IMR-90 (cell line): ENCODE results near the gene EXOC3L4. TPM values are rescaled to one million over a fixed set of nuclear protein-coding genes. Genes with fewer than 3 reads are reported as not detected.

Experiments
- ATAC-seq: fragments of 200-7000 bp; cut with Tn5 transposase; 2 replicates; pipeline ENCODE4 v1.9.1; 2020; ENCODE audit warnings: low read depth, mild to moderate bottlenecking, moderate library complexity
- BruUV-seq: library from RNA; stranded (reverse); fragments of 400-500 nt; replicated peaks from 2 replicates; lab custom pipeline; 2021; lab: Mats Ljungman, UMichigan
- CTCF ChIA-PET: fragments of 300-600 bp; formaldehyde crosslinking; extraction: SDS; loops from one replicate; lab custom pipeline; 2021; ENCODE audit warnings: antibody characterized with exemption; lab: Yijun Ruan, JAX
- POLR2A ChIA-PET: fragments of 300-600 bp; sonication (Branson Sonifier 250); formaldehyde crosslinking; loops from one replicate; lab custom pipeline; 2022; ENCODE audit warnings: antibody characterized with exemption; ENCODE audit not compliant: unreplicated experiment; lab: Charles Lee
- DNase-seq: peaks from one replicate; pipeline ENCODE4 v3.0.0; 2013
- H2AFZ ChIP-seq: replicated peaks from 2 replicates; pipeline ENCODE3; 2013; ENCODE audit warnings: low read length, mild to moderate bottlenecking; ENCODE audit not compliant: poor library complexity
- H2AK5ac ChIP-seq: 2 replicates; pipeline ENCODE4 v1.6.1; 2013; ENCODE audit warnings: low read depth, low read length, inconsistent platforms
- H2AK9ac ChIP-seq: replicated peaks from 2 replicates; pipeline ENCODE3; 2013; ENCODE audit warnings: mild to moderate bottlenecking, low read depth, low read length, moderate library complexity; ENCODE audit not compliant: poor library complexity
- H2BK120ac ChIP-seq: 2 replicates; pipeline ENCODE4 v1.6.1; 2013; ENCODE audit warnings: low read depth, low read length, inconsistent platforms
- H2BK15ac ChIP-seq: 3 replicates; pipeline ENCODE4 v1.6.1; 2013; ENCODE audit warnings: low read depth, low read length, inconsistent platforms
- H2BK20ac ChIP-seq: 2 replicates; pipeline ENCODE4 v1.6.1; 2013; ENCODE audit warnings: low read depth, mild to moderate bottlenecking, inconsistent platforms, low read length, moderate library complexity
- H2BK5ac ChIP-seq: 2 replicates; pipeline ENCODE4 v1.6.1; 2013; ENCODE audit warnings: mild to moderate bottlenecking, low read depth, low read length, inconsistent platforms; ENCODE audit not compliant: poor library complexity, severe bottlenecking
- H3K14ac ChIP-seq: replicated peaks from 2 replicates; pipeline ENCODE4 v1.6.1; 2013; ENCODE audit warnings: low read depth, low read length, inconsistent platforms
- H3K18ac ChIP-seq: 2 replicates; pipeline ENCODE4 v1.6.1; 2013; ENCODE audit warnings: low read depth, low read length, control low read depth
- H3K23ac ChIP-seq: 2 replicates; pipeline ENCODE4 v1.6.1; 2013; ENCODE audit warnings: low read depth, low read length, inconsistent platforms
- H3K27ac ChIP-seq: 2 replicates; pipeline ENCODE4 v1.5.1; 2013; ENCODE audit warnings: mild to moderate bottlenecking, control low read depth, low read length; ENCODE audit not compliant: insufficient read depth
- H3K27me3 ChIP-seq: 2 replicates; pipeline ENCODE4 v1.6.1; 2013; ENCODE audit warnings: low read length; ENCODE audit not compliant: control insufficient read depth, insufficient read depth
- H3K36me3 ChIP-seq: 2 replicates; pipeline ENCODE4 v1.6.1; 2013; ENCODE audit warnings: low read length, mixed read lengths; ENCODE audit not compliant: control insufficient read depth, insufficient read depth
- H3K4ac ChIP-seq: 2 replicates; pipeline ENCODE4 v1.6.1; 2013; ENCODE audit warnings: low read depth, low read length, inconsistent platforms
- H3K4me1 ChIP-seq: 2 replicates; pipeline ENCODE4 v1.6.1; 2013; ENCODE audit warnings: low read length, mixed read lengths; ENCODE audit not compliant: control insufficient read depth, insufficient read depth
- H3K4me2 ChIP-seq: 2 replicates; pipeline ENCODE4 v1.6.1; 2013; ENCODE audit warnings: low read depth, mild to moderate bottlenecking, control low read depth, low read length, moderate library complexity
- H3K4me3 ChIP-seq: 2 replicates; pipeline ENCODE4 v1.5.1; 2013; ENCODE audit warnings: low read depth, mild to moderate bottlenecking, control low read depth, low read length, moderate library complexity; ENCODE audit not compliant: insufficient read depth
- H3K56ac ChIP-seq: 2 replicates; pipeline ENCODE4 v1.6.1; 2013; ENCODE audit warnings: low read length, inconsistent platforms; ENCODE audit not compliant: insufficient read depth; ENCODE audit errors: extremely low read depth
- H3K79me1 ChIP-seq, 2 experiments: 2 replicates each; pipeline ENCODE4 v1.6.1; 2013; ENCODE audit warnings: low read length in 2 of 2, inconsistent platforms in 1 of 2, low read depth in 1 of 2
- H3K9ac ChIP-seq: 2 replicates; pipeline ENCODE4 v1.6.1; 2013; ENCODE audit warnings: low read depth, low read length, control low read depth
- H3K9me1 ChIP-seq: 2 replicates; pipeline ENCODE4 v1.6.1; 2013; ENCODE audit warnings: low read length, inconsistent platforms; ENCODE audit not compliant: insufficient read depth
- H3K9me3 ChIP-seq: 2 replicates; pipeline ENCODE4 v1.6.1; 2013; ENCODE audit warnings: low read length; ENCODE audit not compliant: control insufficient read depth, insufficient read depth
- H4K20me1 ChIP-seq: 2 replicates; pipeline ENCODE4 v1.6.1; 2013; ENCODE audit warnings: low read length, inconsistent platforms; ENCODE audit not compliant: insufficient read depth
- H4K5ac ChIP-seq: 2 replicates; pipeline ENCODE4 v1.6.1; 2013; ENCODE audit warnings: mild to moderate bottlenecking, low read depth, low read length, control low read depth
- H4K8ac ChIP-seq, 2 experiments: 2 replicates each; pipeline ENCODE4 v1.6.1; 2013; ENCODE audit warnings: low read depth in 2 of 2, low read length in 2 of 2, control low read depth in 1 of 2, inconsistent platforms in 1 of 2
- H4K91ac ChIP-seq: 2 replicates; pipeline ENCODE4 v1.6.1; 2013; ENCODE audit warnings: low read depth, low read length, inconsistent platforms; ENCODE audit not compliant: insufficient read depth
- SMC3 ChIP-seq: fragments of 150-350 bp; IDR thresholded peaks from 2 replicates; pipeline ENCODE4 v1.6.1; 2016; ENCODE audit warnings: low read depth, mild to moderate bottlenecking, antibody characterized with exemption, low read length, moderate library complexity
- WGBS, 2 experiments: methylation state at CpG; one replicate each; pipeline versions ENCODE4 v1.1.5 to v1.1.7; 2013; ENCODE audit warnings: missing lambda C conversion rate in 2 of 2; ENCODE audit not compliant: insufficient read length in 1 of 2; ENCODE audit errors: extremely low coverage in 2 of 2; 5-methylcytosine and 5-hydroxymethylcytosine counted together
- dilution Hi-C: fragments of 300-500 bp; cut with HindIII; formaldehyde crosslinking; loops from one replicate; pipeline ENCODE4 v1.14.3; 2018; ENCODE audit warnings: low sequenced_read_pairs; ENCODE audit not compliant: unreplicated experiment
- in situ Hi-C: fragments of 300-500 bp; cut with MboI; formaldehyde crosslinking; loops from 3 replicates; pipeline ENCODE4 v1.14.3; 2019; ENCODE audit warnings: low sequenced_read_pairs, inconsistent platforms, mixed read lengths
- intact Hi-C: fragments of 100-400 bp; cut with micrococcal nuclease; formaldehyde crosslinking; loops from 2 replicates; pipeline ENCODE4 v1.10.0; 2022
- polyA plus RNA-seq, 3 experiments: library from polyadenylated mRNA; depleted of rRNA; stranded (reverse); fragments of >200 nt; gene quantifications; 2 replicates each; pipeline ENCODE4 v1.2.3, GENCODE V29; 2012; ENCODE audit warnings: low replicate concordance in 1 of 3
- total RNA-seq: library from RNA; depleted of rRNA; stranded (reverse); fragments of >200 nt; gene quantifications from 2 replicates; pipeline ENCODE4 v1.2.3, GENCODE V29; 2012

The EXOC3L4 gene
- total and polyA plus RNA-seq, 2 of the 4 experiments (the other 2 are of a cell fraction): not detected

- ATAC-seq: no peak
- no peak overlapping the region for H4K91ac ChIP-seq
- peaks cover 35% of the 10 kb centered on the region for H3K27me3 ChIP-seq
- no peak overlapping the region; a peak in 1 of 4 replicates for H4K8ac ChIP-seq
- H2BK15ac ChIP-seq: no peak overlapping the region
- H3K27ac ChIP-seq: no peak overlapping the region
- in situ Hi-C loops (no loop called here), intact Hi-C loops (no loop called here), dilution Hi-C loops (no loop called here)
- H3K9me3 ChIP-seq: no peaks in the 10 kb centered on the region; the same call in 1 of the 2 replicates
- H3K4me3 ChIP-seq: no peak overlapping the region
- no TSS peak for BruUV-seq
- H3K79me1 ChIP-seq: no peaks in the 10 kb centered on the region
- H3K9me1 ChIP-seq: no peaks in the 10 kb centered on the region
- no peak overlapping the region for H2AK9ac ChIP-seq
- H2BK5ac ChIP-seq: no peak overlapping the region
- H4K5ac ChIP-seq: no peak overlapping the region
- H3K4me2 ChIP-seq: no peak overlapping the region
- peak overlapping the region; percentile 18 for H2AFZ ChIP-seq
- POLR2A ChIA-PET: no interaction called here
- no peak overlapping the region for H2BK20ac ChIP-seq
- no peak for DNase-seq
- CTCF ChIA-PET: interaction anchor here (1.1 to 1.8 kb wide), 2 partner anchors 9 to 89 kb away, joined by 3 to 8 read pairs; no protein-coding TSS in a partner anchor
- peaks cover 11% of the 10 kb centered on the region for H3K4me1 ChIP-seq
- no peak for TF ChIP-seq SMC3
- H2BK120ac ChIP-seq: no peak overlapping the region
- H3K23ac ChIP-seq: no peak overlapping the region
- H3K56ac ChIP-seq: no peak overlapping the region
- H3K36me3 ChIP-seq: no peaks in the 10 kb centered on the region
- H3K18ac ChIP-seq: no peak overlapping the region
- no peak overlapping the region for H3K9ac ChIP-seq
- H2AK5ac ChIP-seq: no peak overlapping the region
- H4K20me1 ChIP-seq: no peaks in the 10 kb centered on the region; the same call in 1 of the 2 replicates
- no peak overlapping the region for H3K4ac ChIP-seq
- 85% methylated on average over 6 of the region's 11 CpGs; no CpG with 5 or more reads in 1 of the 2 experiments for WGBS, 2 experiments
- H3K14ac ChIP-seq: no peak overlapping the region
Measured at GRCh38 chr14:103095210-103095778, 769 bp downstream of the EXOC3L4 start.
